Sigmoid colon (tissue), 7 donors: ENCODE data around the gene MEMO1. TPM values are rescaled to one million over a fixed set of nuclear protein-coding genes. Genes with fewer than 3 reads are reported as not detected.
"Not testable (repeated sequence)": the region's sequence is repeated elsewhere in the genome, so short reads cannot be mapped to it uniquely, and the experiment has no call there.

Experiments
- DNase-seq: peaks from one replicate; pipeline ENCODE4 v3.0.0-alpha.2; 2019
- H3K27ac ChIP-seq, 4 donors: fragments of 200-600 bp; sonication (generic); one replicate each; pipeline ENCODE4 v1.5.1; 2016 to 2019; ENCODE audit warnings: mild to moderate bottlenecking in 1 of 4
- H3K27me3 ChIP-seq, 3 donors: fragments of 200-600 bp; sonication (generic); one replicate each; pipeline ENCODE4 v1.5.1; 2019; ENCODE audit warnings: mild to moderate bottlenecking in 1 of 3
- H3K36me3 ChIP-seq, 4 donors: fragments of 200-600 bp; sonication (generic); one replicate each; pipeline ENCODE4 v1.5.1; 2016 to 2019
- H3K4me1 ChIP-seq, 4 donors: fragments of 200-600 bp; sonication (generic); one replicate each; pipeline ENCODE4 v1.5.1; 2017 to 2019
- H3K4me3 ChIP-seq, 4 donors: fragments of 200-600 bp; sonication (generic); one replicate each; pipeline ENCODE4 v1.5.1; 2017 to 2019; ENCODE audit warnings: mild to moderate bottlenecking in 2 of 4, moderate library complexity in 1 of 4
- H3K9me3 ChIP-seq, 4 donors: fragments of 200-600 bp in 3 of 4; sonication (generic) in 3 of 4; one replicate each; pipeline versions ENCODE4 v1.5.1 to v1.6.1; 2013 to 2019
- CTCF ChIP-seq, 4 experiments: fragments of 450-650 bp in 3 of 4; fragments of 200-600 bp in 1 of 4; IDR thresholded peaks; one replicate each; pipeline ENCODE4 v1.5.1; 2016 to 2019; ENCODE audit warnings: antibody characterized with exemption in 4 of 4, mild to moderate bottlenecking in 3 of 4, moderate library complexity in 2 of 4
- EP300 ChIP-seq, 4 donors: sonication (generic); formaldehyde crosslinking; IDR thresholded peaks; one replicate each; pipeline ENCODE4 v1.6.1; 2017; ENCODE audit warnings: antibody characterized with exemption in 4 of 4
- POLR2A ChIP-seq, 2 donors: fragments of 450-650 bp; IDR thresholded peaks; one replicate each; pipeline ENCODE4 v1.6.1; 2016; ENCODE audit warnings: antibody characterized with exemption in 2 of 2, mild to moderate bottlenecking in 2 of 2, moderate library complexity in 2 of 2
- POLR2AphosphoS5 ChIP-seq, 4 donors: sonication (generic); formaldehyde crosslinking; IDR thresholded peaks; one replicate each; pipeline ENCODE4 v1.6.1; 2017; ENCODE audit warnings: antibody characterized with exemption in 4 of 4
- WGBS, 2 donors: extraction: QIAGEN DNeasy Blood & Tissue Kit; methylation state at CpG; one replicate each; pipeline ENCODE4 v1.1.7; 2013; 5-methylcytosine and 5-hydroxymethylcytosine counted together
- intact Hi-C: fragments of 100-400 bp; cut with DNase I; formaldehyde crosslinking; loops from one replicate; pipeline ENCODE4 v1.15.1; 2023
- polyA plus RNA-seq, 3 donors: library from polyadenylated mRNA; stranded (reverse); fragments of 200-250 nt; gene quantifications; one replicate each; pipeline ENCODE4 v1.2.3, GENCODE V29; 2013
- total RNA-seq, 4 donors: library from RNA; depleted of rRNA; stranded (reverse); fragments of >200 nt; gene quantifications; one replicate each; pipeline ENCODE4 v1.1.0, GENCODE V29; 2016
- donor health status: healthy with polysubstance abuse.
- donor health status: Bipolar disorder and iron deficiency.
- donor health status: healthy.

The MEMO1 gene
- total and polyA plus RNA-seq, 7 donors: 18.3 to 39.6 (median 29.6) TPM

- Histone ChIP-seq H3K36me3 (peaks cover 0 to 26% (median 3%) of the 10 kb centered on the region in 4 donors), H3K4me1 (peaks cover 0 to 5% (median 0%) of the 10 kb centered on the region in 4 donors), H3K27me3 (no peaks in the 10 kb centered on the region), H3K27ac (no peak overlapping the region), H3K4me3 (no peak overlapping the region), H3K9me3 (no peaks in the 10 kb centered on the region)
- no peak for DNase-seq
- intact Hi-C loops: no loop called here
- 59 to 87% methylated on average over 4 of the region's 4 CpGs for WGBS, 2 donors
- TF ChIP-seq POLR2AphosphoS5 (IDR thresholded peaks at IDR 0.05) (no peak), EP300 (IDR thresholded peaks at IDR 0.05) (no peak), POLR2A (IDR thresholded peaks at IDR 0.05) (no peak), CTCF (IDR thresholded peaks at IDR 0.05) (no peak)
Observed at GRCh38 chr2:31903109-31903780, 107.6 kb downstream of the MEMO1 start.

- Histone ChIP-seq H3K27me3 (no peaks in the 10 kb centered on the region), H3K9me3 (peaks cover 0 to 2% (median 0%) of the 10 kb centered on the region in 4 donors), H3K4me3 (no peak overlapping the region), H3K4me1 (peaks cover 0 to 3% (median 0%) of the 10 kb centered on the region in 4 donors), H3K27ac (no peak overlapping the region), H3K36me3 (peaks cover 0 to 26% (median 3%) of the 10 kb centered on the region in 4 donors)
- intact Hi-C loops: no loop called here
- no peak for TF ChIP-seq POLR2A (IDR thresholded peaks at IDR 0.05)
- no peak for TF ChIP-seq CTCF (IDR thresholded peaks at IDR 0.05)
- no peak for TF ChIP-seq EP300 (IDR thresholded peaks at IDR 0.05)
- DNase-seq: no peak
- WGBS, 2 donors: 97 to 98% methylated on average over 2 of the region's 2 CpGs
Observed at GRCh38 chr2:31901900-31902299, 108.9 kb downstream of the MEMO1 start.

GRCh38 chr2:31900156-31900555 lies 110.7 kb downstream of the MEMO1 start:
- H3K27ac ChIP-seq, H3K27me3 ChIP-seq, intact Hi-C loops, DNase-seq, H3K9me3 ChIP-seq, H3K4me1 ChIP-seq, H3K4me3 ChIP-seq: not testable (repeated sequence)
- 97 to 98% methylated on average over 2 of the region's 2 CpGs for WGBS, 2 donors
- peaks cover 0 to 26% (median 3%) of the 10 kb centered on the region in 4 donors for H3K36me3 ChIP-seq

GRCh38 chr2:31898346-31898745 lies 112.5 kb downstream of the MEMO1 start:
- intact Hi-C loops: not testable (repeated sequence)
- peaks cover 0 to 26% (median 3%) of the 10 kb centered on the region in 4 donors for H3K36me3 ChIP-seq
- WGBS, 2 donors: 97 to 98% methylated on average over 3 of the region's 3 CpGs

GRCh38 chr2:31897340-31897739 lies 113.5 kb downstream of the MEMO1 start:
- H3K27ac ChIP-seq, H3K4me3 ChIP-seq, H3K9me3 ChIP-seq, intact Hi-C loops, H3K4me1 ChIP-seq, DNase-seq, H3K27me3 ChIP-seq: not testable (repeated sequence)
- H3K36me3 ChIP-seq: peaks cover 0 to 23% (median 1%) of the 10 kb centered on the region in 4 donors
- WGBS, 2 donors: 97 to 98% methylated on average over 4 of the region's 4 CpGs

More at GRCh38 chr2:31898346-31898745, 112.5 kb downstream of the MEMO1 start:
- DNase-seq, H3K4me3 ChIP-seq, H3K27ac ChIP-seq, H3K27me3 ChIP-seq, H3K9me3 ChIP-seq, H3K4me1 ChIP-seq: not testable (repeated sequence)

- Histone ChIP-seq H3K27ac (no peak overlapping the region), H3K4me3 (no peak overlapping the region), H3K4me1 (no peaks in the 10 kb centered on the region), H3K36me3 (peaks cover 0 to 19% (median 0%) of the 10 kb centered on the region in 4 donors), H3K9me3 (peaks cover 0 to 2% (median 0%) of the 10 kb centered on the region in 4 donors), H3K27me3 (no peaks in the 10 kb centered on the region)
- intact Hi-C loops: no loop called here
- WGBS, 2 donors: 92 to 97% methylated on average over 1 of the region's 1 CpG
- no peak for DNase-seq
- no peak for TF ChIP-seq CTCF (IDR thresholded peaks at IDR 0.05)
- no peak for TF ChIP-seq POLR2AphosphoS5 (IDR thresholded peaks at IDR 0.05)
- no peak for TF ChIP-seq POLR2A (IDR thresholded peaks at IDR 0.05)
- no peak for TF ChIP-seq EP300 (IDR thresholded peaks at IDR 0.05)
Observed at GRCh38 chr2:31896293-31896692, 114.5 kb downstream of the MEMO1 start.
